Activated CD8-positive, alpha-beta memory T cell treated with anti-CD3 and anti-CD28 coated beads for 24 hours (primary cell): Measurements from ENCODE around the gene DCP2.

Experiments used
- DNase-seq: peaks from one replicate; pipeline ENCODE4 v3.0.0-alpha.2; 2020

DCP2 gene

GRCh38 chr5:113047733-113048652, 71.4 kb downstream of the DCP2 start:
- DNase-seq = no peak

DNA sequence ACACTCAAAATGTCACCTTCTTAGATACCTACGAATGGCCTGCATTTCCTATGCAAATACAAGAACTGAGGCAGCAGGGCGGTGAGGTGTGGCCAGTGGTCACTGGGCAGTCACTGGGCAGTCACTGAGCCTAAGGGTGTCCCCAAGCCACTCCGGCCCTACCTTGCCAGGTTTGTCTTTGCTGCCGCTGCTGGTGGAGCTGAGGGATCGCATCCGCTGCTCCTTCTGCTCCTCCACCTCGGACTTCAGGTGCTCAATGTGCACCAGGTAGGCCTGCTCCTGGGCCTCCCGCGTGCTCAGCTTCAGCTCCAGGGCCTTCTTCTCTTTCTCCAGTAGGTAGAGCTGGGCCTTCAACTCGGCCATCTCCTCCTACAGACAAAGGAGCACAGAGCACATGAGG, 72.3 kb downstream of the DCP2 start:
- no peak for DNase-seq

DNA sequence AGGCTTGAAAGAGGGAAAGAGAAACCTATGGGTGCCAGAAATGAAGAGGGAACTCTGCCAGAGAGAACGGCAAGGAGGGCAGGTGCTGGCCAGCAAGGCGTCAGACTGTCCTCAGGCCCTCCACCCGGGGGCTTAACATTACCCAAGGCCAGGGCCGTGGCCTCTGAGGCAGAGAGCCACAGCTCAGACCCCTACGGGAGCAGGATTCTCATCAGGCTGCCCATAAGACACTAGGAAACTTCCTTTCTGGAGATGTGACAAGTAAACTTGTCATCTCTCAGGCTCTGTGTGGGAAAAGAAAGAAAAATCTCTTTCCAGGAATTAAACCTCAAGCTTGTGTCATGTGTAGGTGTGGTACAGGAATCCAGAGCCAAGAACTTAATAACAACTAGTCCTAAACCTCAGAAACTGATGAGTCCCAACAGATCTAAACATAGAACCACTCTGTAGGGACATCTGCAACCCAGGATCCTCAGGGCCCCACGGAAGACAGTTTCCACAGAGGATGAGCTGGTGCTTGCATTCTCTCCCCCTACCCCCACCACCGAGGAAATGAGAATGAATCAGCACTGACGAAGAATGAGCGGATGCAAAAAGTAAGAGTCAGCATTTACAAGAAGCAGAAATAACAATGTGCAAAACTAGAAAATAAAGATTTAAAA, 74.3 kb downstream of the DCP2 start:
- DNase-seq = no peak

- DNase-seq = no peak
Measured at GRCh38 chr5:113052041-113052795, 75.6 kb downstream of the DCP2 start.

DNA sequence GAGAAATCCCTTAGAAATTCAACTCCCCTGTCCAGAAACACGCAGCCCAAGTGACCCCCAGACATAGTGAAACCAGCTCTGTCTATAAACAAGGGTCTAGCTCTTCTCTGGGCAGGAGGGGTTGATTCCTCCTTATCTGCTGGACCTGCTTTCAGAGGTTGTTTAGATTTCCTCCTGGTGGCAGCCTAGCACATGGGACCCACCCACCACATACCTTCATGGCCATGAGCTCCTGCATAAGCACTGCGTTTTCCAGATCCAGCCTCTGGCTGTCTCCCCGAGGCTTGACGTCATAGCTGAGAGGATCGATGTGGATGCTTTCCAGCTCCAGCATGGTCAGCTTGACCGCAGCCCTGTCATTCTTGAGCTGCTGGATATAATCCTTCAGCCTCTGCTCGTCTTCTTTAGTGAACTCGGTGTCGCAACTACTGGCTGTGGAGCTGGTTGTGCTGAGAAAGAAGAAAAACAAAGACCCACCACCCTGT, 77.0 kb downstream of the DCP2 start:
- no peak for DNase-seq

DNA sequence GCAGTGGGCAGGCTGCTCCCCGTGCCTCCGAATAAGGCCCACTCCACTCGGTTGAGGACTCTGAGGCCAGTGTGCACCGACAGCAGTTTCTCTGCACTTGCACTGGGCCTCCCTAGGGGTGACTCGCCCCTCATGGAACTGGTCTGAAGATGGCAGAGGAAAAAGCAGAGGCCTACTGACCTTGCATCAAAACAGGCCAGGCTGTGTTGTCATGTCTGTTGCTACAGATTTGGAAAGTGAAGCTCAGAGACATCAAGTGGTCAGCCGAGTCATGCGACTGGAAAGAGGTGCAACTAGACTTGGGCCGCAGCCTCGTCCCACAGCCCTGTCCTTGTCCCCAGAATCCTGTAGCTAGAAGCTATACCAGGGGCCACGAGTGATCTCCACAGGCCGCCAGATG, 78.3 kb downstream of the DCP2 start:
- DNase-seq = no peak

GRCh38 chr5:113056988-113057387, 80.4 kb downstream of the DCP2 start:
- no peak for DNase-seq

DNA sequence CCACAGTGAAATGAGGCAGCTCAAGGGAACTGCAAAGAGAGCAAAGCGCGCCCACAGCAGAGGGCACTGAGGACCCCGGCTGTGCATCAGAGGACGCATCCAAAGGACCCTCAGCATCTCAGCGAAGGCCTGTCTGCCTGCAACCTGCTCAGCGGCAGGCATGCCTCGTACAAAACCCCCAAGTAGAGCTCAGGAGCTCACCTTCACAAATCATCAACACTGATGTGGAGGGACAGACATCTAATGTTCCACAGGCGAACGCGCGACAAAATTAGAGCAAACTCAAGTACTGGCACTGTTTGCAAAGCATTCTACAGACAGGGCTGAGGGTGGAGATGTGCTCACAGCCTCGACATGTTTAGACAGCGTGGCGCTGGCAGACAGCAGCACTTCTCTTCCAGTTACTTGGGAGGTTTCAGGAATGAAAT, 81.0 kb downstream of the DCP2 start:
- no peak for DNase-seq

GRCh38 chr5:113058269-113058668, 81.7 kb downstream of the DCP2 start:
- DNase-seq = no peak

DNA sequence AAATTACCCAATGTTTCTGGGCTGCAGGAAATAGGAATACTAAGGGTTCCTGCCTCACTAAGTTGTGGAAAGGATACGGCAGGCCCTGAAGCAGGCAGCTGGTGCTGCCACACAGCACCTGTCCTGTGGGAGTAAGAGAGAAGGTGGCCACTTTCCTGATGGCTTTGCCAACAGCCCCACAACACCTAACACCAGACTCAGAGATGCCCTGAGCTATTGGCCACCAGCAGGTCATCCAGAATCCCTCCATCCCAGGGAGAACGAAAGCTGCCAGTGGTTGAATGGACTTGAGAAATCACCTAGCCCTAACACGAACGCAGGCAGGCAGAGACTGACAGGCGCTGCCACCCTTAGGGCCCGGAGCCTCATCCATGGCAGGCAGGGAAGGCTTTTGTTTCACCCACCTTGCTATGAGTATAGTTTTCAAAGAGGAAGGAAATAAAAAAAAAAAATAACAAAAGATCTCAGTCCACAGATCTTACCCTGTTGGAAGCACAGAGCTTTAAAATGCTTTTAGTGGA, 82.2 kb downstream of the DCP2 start:
- no peak for DNase-seq

DNA sequence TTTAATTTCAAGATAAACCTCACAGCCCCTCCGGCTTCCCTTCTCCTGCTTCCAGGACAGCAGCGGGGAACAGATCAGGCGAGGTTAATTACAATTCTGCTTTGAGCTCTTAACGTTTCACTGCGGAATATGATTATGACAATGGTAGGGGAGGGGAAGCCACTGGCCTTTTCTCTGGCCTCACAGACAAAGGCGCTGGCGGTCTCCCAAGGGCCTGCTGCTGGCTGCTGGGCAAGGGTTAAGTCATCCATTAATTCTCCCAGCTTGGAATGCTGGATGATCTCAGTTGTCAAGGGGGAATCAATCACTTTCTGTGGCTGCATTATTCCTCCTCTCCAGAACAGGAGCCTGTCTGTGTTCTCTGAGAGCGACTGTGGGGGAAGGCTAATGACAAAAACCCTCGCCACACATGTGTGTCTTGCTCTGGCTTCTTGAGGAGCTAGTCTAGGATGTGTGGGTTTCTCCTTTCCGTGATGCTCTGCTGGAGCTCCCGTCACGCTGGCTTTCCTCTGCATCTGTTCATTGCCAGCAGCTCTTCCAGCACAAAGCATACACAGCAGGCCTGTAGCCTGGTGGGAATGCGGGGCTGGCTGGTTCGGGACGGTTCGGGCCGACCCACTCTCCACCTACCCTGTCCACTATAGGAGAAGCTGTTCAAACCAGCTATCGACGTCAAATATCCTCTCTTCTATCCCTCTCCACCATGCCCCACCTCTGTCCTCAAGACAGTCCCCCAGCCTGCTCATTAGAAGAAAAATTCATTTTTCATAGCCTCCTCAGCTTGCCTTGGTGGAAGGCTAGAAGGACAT, 82.8 kb downstream of the DCP2 start:
- no peak for DNase-seq

- DNase-seq = no peak
Measured at GRCh38 chr5:113060408-113061025, 83.9 kb downstream of the DCP2 start.

DNA sequence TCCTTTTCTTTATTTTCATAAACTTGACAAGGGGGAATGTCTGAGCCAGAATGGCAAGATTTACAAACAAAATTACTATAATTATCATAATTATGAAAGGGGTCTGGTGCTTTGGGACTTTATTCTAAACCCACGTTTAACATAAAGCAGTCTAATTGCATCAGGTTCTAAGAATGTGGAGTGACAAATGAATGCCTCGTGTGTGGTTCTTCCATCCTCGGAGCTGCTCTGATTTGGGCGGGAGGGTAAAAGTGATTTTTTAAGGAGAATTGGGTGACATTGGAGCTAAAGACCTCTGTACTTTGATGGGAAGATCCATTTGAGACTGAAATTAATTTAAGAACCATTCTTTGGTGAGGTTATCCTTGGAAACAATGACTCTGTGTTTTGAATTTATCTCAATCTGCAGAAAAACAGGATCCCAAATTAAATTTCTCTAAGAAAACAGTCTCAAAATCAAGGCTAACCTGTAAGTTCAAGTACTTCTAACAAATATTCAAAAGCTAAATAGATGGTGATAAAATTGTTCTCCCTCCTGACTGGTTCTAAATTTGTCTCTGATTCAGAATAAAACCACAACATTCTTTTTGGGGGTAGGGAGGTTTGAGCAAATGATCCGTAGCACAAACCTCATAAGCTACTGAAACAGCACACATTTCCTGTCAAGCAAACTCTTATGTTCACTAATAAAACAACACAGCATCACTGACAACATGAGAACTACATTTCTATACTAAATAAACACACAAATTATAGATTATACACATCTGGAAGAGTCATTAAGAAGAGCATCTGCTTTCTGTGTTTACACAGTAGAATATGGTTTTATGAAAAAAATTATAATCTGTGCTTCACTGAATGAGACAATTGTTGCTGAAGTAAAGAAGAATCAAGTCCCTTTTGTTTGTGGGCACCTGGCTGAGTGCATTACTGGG, 85.5 kb downstream of the DCP2 start:
- no peak for DNase-seq

DNA sequence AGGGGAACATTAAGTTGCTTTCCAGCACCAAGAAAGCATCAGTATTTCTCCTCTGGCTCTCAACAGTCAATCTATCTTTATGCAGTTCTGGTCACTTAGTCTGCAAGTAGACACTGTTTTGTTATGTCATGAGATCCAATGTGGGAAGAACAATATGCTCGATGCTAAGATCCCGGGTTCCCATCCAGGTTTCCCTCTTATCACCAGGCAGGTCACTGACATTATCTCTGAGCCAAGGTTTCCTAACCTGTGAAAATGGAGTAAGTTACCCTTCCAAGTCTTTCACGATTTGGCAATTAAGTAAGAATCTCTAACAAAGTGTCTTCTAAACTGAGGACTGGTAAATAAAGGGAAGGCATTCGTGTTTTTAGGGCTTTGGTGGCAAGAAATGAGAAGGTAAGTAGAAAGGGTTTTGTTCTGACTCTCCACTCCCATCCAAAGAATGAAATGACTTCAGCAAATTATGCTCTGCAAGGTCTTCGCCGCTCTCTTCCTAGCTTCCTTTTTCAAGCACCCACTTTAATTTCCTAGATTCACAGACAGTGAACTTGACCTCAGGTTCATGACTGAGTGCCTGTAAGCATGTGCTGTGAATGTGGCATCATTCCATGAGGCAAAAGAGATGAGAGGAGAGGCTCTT, 86.4 kb downstream of the DCP2 start:
- no peak for DNase-seq

GRCh38 chr5:113063927-113064326, 87.3 kb downstream of the DCP2 start:
- no peak for DNase-seq

GRCh38 chr5:113064806-113065205, 88.2 kb downstream of the DCP2 start:
- no peak for DNase-seq

DNA sequence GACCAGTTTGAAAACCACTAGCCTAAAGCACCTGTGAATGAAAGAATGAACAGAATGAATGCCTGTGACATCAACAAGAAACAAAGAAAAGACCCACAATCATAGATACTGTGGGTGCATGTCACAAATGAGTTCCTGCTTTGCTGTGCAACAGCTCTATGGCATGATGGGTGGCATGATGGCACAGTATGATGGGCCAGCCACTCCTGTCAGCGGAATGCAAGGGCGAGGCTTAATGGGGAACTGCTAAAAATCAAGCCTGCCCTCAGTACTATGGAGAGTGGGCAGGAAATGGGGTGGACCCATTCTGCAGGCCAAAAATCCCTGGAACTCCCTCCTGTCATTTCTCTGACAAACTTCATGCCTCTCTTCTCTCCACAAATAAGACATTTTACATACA, 89.0 kb downstream of the DCP2 start:
- DNase-seq = no peak

DNA sequence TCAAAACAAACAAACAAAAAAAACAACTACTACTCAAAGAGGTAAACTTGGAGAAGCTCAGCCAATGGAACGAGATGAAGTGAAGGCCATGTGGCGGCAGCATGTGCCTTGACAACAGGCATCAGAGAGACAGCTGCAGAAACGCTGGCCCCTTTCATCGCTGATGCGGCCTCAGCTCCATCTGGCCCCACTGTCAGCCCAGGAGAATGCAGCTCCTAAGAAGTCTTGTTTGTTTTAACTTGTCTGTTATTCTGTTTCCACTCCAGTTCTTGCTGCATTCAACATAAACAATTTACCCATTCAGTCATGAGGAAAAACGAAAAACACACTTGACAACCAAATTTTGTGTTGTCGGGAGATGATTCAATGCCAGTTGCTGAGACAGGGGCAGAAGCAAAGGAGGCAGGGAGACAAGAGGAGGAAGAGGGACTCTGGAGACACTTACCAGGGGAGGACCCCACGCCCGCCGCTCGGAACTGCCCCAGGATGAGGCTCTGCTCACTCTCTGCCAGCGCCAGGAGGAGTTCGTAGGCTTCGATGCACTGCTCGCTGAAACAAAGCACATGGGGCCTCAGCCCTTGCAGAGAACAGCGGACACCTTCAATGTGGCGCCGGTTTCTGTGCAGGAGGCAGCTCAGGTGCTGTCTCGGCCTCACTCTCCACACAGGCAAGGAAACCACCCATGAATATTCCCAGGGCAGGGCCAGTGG, 91.2 kb downstream of the DCP2 start:
- DNase-seq = no peak

- no peak for DNase-seq
Measured at GRCh38 chr5:113068559-113068958, 92.0 kb downstream of the DCP2 start.
